K562 (cell line): ENCODE measurements around the gene MICU1. TPM values are rescaled to one million over a fixed set of nuclear protein-coding genes. Genes with fewer than 3 reads are reported as not detected.

Experiments
- ADNP ChIP-seq: fragments of 200-800 bp; sonication (Bioruptor generic); IDR thresholded peaks from 2 replicates; pipeline ENCODE4 v1.6.1; 2016; ENCODE audit warnings: missing genetic modification characterization, missing compliant biosample characterization
- C11orf30 ChIP-seq: fragments of 450-650 bp; IDR thresholded peaks from 2 replicates; pipeline ENCODE4 v1.6.1; 2016; ENCODE audit warnings: low read depth, mild to moderate bottlenecking
- CC2D1A ChIP-seq: fragments of 450-650 bp; IDR thresholded peaks from 2 replicates; pipeline ENCODE4 v1.6.1; 2017; ENCODE audit warnings: mild to moderate bottlenecking
- CREB1 ChIP-seq, 2 experiments: sonication (generic) in 1 of 2; formaldehyde crosslinking in 1 of 2; IDR thresholded peaks; 2 replicates each; pipeline versions ENCODE4 v1.6.1 to v1.8.0; 2012 to 2022; ENCODE audit warnings: inconsistent platforms in 1 of 2, mild to moderate bottlenecking in 1 of 2, missing genetic modification reagents in 1 of 2, moderate library complexity in 1 of 2
- CXXC5 ChIP-seq: fragments of 250-450 bp; sonication (Bioruptor Pico); IDR thresholded peaks from 2 replicates; pipeline ENCODE4 v1.8.0; 2022; ENCODE audit warnings: inconsistent platforms, mild to moderate bottlenecking, moderate library complexity
- DNMT1 ChIP-seq: fragments of 450-650 bp; IDR thresholded peaks from 2 replicates; pipeline ENCODE4 v1.6.1; 2016; ENCODE audit warnings: antibody characterized with exemption, mild to moderate bottlenecking
- HMG20A ChIP-seq: fragments of 450-650 bp; formaldehyde crosslinking; conservative IDR thresholded peaks from 2 replicates; pipeline ENCODE4 v1.4.0; 2020; ENCODE audit warnings: mild to moderate bottlenecking, mixed read lengths
- JUNB ChIP-seq: fragments of 450-650 bp; formaldehyde crosslinking; conservative IDR thresholded peaks from 2 replicates; pipeline ENCODE4 v1.4.0; 2020; ENCODE audit warnings: mild to moderate bottlenecking
- KHSRP ChIP-seq: fragments of 450-650 bp; IDR thresholded peaks from 2 replicates; pipeline ENCODE4 v1.6.1; 2017
- MCM7 ChIP-seq, 2 experiments: fragments of 450-650 bp; IDR thresholded peaks; 2 replicates each; pipeline ENCODE4 v1.6.1; 2016 to 2018
- NCOA2 ChIP-seq, 2 experiments: fragments of 450-650 bp; IDR thresholded peaks; 2 replicates each; pipeline ENCODE4 v1.6.1; 2018; ENCODE audit warnings: mild to moderate bottlenecking in 2 of 2, moderate library complexity in 1 of 2; ENCODE audit not compliant: partially characterized antibody in 2 of 2
- NFIC ChIP-seq: fragments of 450-650 bp; IDR thresholded peaks from 2 replicates; pipeline ENCODE4 v1.6.1; 2017; ENCODE audit warnings: mild to moderate bottlenecking, inconsistent platforms
- NR2C1 ChIP-seq, 2 experiments: fragments of 450-650 bp; IDR thresholded peaks; 2 replicates each; pipeline ENCODE4 v1.6.1; 2017; ENCODE audit warnings: mild to moderate bottlenecking in 2 of 2, antibody characterized with exemption in 1 of 2, inconsistent platforms in 1 of 2, missing compliant biosample characterization in 1 of 2, missing genetic modification characterization in 1 of 2
- RBM14 ChIP-seq: fragments of 200-400 bp; formaldehyde crosslinking; IDR thresholded peaks from 2 replicates; pipeline ENCODE4 v1.6.1; 2018; ENCODE audit warnings: low read depth, mild to moderate bottlenecking, low read length, moderate library complexity, borderline replicate concordance; ENCODE audit not compliant: insufficient read depth
- SMARCA4 ChIP-seq: fragments of 450-650 bp; IDR thresholded peaks from 2 replicates; pipeline ENCODE4 v1.6.1; 2016
- SREBF2 ChIP-seq: sonication (generic); formaldehyde crosslinking; IDR thresholded peaks from 2 replicates; pipeline ENCODE4 v1.4.0; 2020; ENCODE audit warnings: mild to moderate bottlenecking, missing genetic modification reagents
- STAT5B ChIP-seq: fragments of 250-450 bp; sonication (Bioruptor Pico); IDR thresholded peaks from 2 replicates; pipeline ENCODE4 v1.8.0; 2021; ENCODE audit warnings: mild to moderate bottlenecking, inconsistent platforms
- TARDBP ChIP-seq: fragments of 450-650 bp; IDR thresholded peaks from 2 replicates; pipeline ENCODE4 v1.6.1; 2016
- TCF7 ChIP-seq: sonication (generic); IDR thresholded peaks from 2 replicates; pipeline ENCODE4 v1.6.1; 2016; ENCODE audit warnings: antibody characterized with exemption, borderline replicate concordance
- U2AF2 ChIP-seq: fragments of 200-400 bp; formaldehyde crosslinking; optimal IDR thresholded peaks from 2 replicates; pipeline ENCODE3; 2017; ENCODE audit warnings: low read depth, mild to moderate bottlenecking, low read length
- YBX1 ChIP-seq: fragments of 450-650 bp; IDR thresholded peaks from 2 replicates; pipeline ENCODE4 v1.7.1; 2016; ENCODE audit warnings: mild to moderate bottlenecking
- ZBTB1 ChIP-seq: sonication (generic); formaldehyde crosslinking; IDR thresholded peaks from 2 replicates; pipeline ENCODE4 v1.8.1; 2023; ENCODE audit warnings: missing genetic modification reagents, low read depth, mild to moderate bottlenecking, borderline replicate concordance
- ZNF24 ChIP-seq: fragments of 450-650 bp; IDR thresholded peaks from 2 replicates; pipeline ENCODE4 v1.6.1; 2016
- ZNF408 ChIP-seq: fragments of 250-450 bp; sonication (Bioruptor Pico); IDR thresholded peaks from 2 replicates; pipeline ENCODE4 v1.4.0; 2020; ENCODE audit warnings: low read depth, mild to moderate bottlenecking, moderate library complexity
- ZNF79 ChIP-seq: fragments of 250-450 bp; sonication (Bioruptor Pico); IDR thresholded peaks from 2 replicates; pipeline ENCODE4 v1.4.0; 2020; ENCODE audit warnings: low read depth, mild to moderate bottlenecking, moderate library complexity
- polyA plus RNA-seq, 8 experiments: library from polyadenylated mRNA; depleted of rRNA in 4 of 8; stranded (reverse) in 5 of 8; unstranded in 3 of 8; fragments of >200 nt; fragmentation: Nextera tagmentation in 2 of 8; fragmentation: Illumina TruSeq in 1 of 8; extraction: Ambion mirVana in 2 of 8; extraction: Trizol in 1 of 8; gene quantifications; 2 replicates each; pipeline versions ENCODE4 v1.2.1 to v1.2.3, GENCODE V29; 2011 to 2014; ENCODE audit warnings: inconsistent platforms in 1 of 8, missing spikeins in 1 of 8
- total RNA-seq, 7 experiments: library from RNA; depleted of rRNA in 6 of 7; stranded (reverse); fragments of >200 nt in 6 of 7; fragmentation: Illumina TruSeq in 2 of 7; extraction: Trizol in 2 of 7; gene quantifications; 2 replicates each; pipeline versions ENCODE4 v1.2.1 to v1.2.3, GENCODE V29; 2011 to 2021; ENCODE audit warnings: low replicate concordance in 1 of 7
- TF ChIP-seq, protein P1 (sequence below): fragments of 250-450 bp; sonication (Bioruptor Pico); IDR thresholded peaks from 2 replicates; pipeline ENCODE4 v1.9.0; 2021; ENCODE audit warnings: mild to moderate bottlenecking
- TF ChIP-seq, protein P2 (sequence below): fragments of 150-350 bp; IDR thresholded peaks from 2 replicates; pipeline ENCODE4 v1.6.1; 2014; ENCODE audit warnings: low read depth, mild to moderate bottlenecking, low read length, borderline replicate concordance
- TF ChIP-seq, protein P3 (sequence below): fragments of 250-450 bp; sonication (Bioruptor Pico); IDR thresholded peaks from 2 replicates; pipeline ENCODE4 v1.8.0; 2022; ENCODE audit warnings: moderate library complexity, mild to moderate bottlenecking, inconsistent platforms

Gene MICU1
- total and polyA plus RNA-seq, 9 of the 15 experiments (the other 6 are each of a cell fraction or from before 2014, with no cell fraction given): 29.3 to 76.8 (median 48.4) TPM

DNA sequence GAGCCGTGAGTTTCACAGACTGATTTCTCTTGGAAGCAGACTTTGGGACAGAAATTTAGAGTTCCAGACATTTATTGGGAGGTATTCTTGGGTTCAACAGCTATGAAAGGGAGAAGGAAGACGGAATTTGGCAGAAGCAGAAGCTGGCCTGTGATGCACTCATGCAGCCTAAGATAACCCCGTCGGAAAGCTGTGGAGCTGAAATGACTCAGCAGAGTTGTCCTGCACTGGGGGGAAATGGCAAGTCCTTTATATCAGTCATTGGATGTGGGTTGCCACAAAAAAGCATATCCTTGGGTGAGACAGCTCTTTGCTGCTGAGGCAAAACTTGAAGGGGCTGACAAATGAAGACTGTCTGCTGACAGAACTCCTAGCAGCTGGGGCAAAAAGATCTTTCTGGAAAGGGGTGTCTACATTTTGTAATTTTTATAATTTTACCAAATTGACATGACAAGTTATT lies 11.5 kb upstream of the MICU1 start (continued):
- no peak for TF ChIP-seq ZBTB1
- no peak for TF ChIP-seq SREBF2
- TF ChIP-seq CREB1 (IDR thresholded peaks at IDR 0.05): 0 out of 2 replicates have a peak, but pooled peaks have one; percentile 27
- no peak for TF ChIP-seq CREB1 (CRISPR knock-in tag; IDR thresholded peaks at IDR 0.05)
- TF ChIP-seq, protein P1, sequence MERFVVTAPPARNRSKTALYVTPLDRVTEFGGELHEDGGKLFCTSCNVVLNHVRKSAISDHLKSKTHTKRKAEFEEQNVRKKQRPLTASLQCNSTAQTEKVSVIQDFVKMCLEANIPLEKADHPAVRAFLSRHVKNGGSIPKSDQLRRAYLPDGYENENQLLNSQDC: no peak
- no peak for TF ChIP-seq JUNB (CRISPR knock-in tag)
- TF ChIP-seq NCOA2 (IDR thresholded peaks at IDR 0.05; ENCODE audit: partially characterized antibody in 2 of 2): no peak
- TF ChIP-seq, protein P2, sequence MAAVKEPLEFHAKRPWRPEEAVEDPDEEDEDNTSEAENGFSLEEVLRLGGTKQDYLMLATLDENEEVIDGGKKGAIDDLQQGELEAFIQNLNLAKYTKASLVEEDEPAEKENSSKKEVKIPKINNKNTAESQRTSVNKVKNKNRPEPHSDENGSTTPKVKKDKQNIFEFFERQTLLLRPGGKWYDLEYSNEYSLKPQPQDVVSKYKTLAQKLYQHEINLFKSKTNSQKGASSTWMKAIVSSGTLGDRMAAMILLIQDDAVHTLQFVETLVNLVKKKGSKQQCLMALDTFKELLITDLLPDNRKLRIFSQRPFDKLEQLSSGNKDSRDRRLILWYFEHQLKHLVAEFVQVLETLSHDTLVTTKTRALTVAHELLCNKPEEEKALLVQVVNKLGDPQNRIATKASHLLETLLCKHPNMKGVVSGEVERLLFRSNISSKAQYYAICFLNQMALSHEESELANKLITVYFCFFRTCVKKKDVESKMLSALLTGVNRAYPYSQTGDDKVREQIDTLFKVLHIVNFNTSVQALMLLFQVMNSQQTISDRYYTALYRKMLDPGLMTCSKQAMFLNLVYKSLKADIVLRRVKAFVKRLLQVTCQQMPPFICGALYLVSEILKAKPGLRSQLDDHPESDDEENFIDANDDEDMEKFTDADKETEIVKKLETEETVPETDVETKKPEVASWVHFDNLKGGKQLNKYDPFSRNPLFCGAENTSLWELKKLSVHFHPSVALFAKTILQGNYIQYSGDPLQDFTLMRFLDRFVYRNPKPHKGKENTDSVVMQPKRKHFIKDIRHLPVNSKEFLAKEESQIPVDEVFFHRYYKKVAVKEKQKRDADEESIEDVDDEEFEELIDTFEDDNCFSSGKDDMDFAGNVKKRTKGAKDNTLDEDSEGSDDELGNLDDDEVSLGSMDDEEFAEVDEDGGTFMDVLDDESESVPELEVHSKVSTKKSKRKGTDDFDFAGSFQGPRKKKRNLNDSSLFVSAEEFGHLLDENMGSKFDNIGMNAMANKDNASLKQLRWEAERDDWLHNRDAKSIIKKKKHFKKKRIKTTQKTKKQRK: peak; percentile 89
- TF ChIP-seq TARDBP: no peak
- no peak for TF ChIP-seq YBX1
- peak; percentile 73; the same call in 1 of the 2 replicates for TF ChIP-seq TCF7
- TF ChIP-seq ZNF79 (CRISPR knock-in tag): no peak
- no peak for TF ChIP-seq U2AF2
- no peak for TF ChIP-seq STAT5B (CRISPR knock-in tag)
- TF ChIP-seq C11orf30: peak; percentile 98
- no peak for TF ChIP-seq HMG20A (CRISPR knock-in tag)
- no peak for TF ChIP-seq DNMT1
- TF ChIP-seq ZNF24: peak; percentile 84
- TF ChIP-seq NR2C1 (IDR thresholded peaks at IDR 0.05): no peak
- peak; percentile 16; the same call in 1 of the 2 replicates for TF ChIP-seq NR2C1 (tag; IDR thresholded peaks at IDR 0.05)
- TF ChIP-seq, protein P3, sequence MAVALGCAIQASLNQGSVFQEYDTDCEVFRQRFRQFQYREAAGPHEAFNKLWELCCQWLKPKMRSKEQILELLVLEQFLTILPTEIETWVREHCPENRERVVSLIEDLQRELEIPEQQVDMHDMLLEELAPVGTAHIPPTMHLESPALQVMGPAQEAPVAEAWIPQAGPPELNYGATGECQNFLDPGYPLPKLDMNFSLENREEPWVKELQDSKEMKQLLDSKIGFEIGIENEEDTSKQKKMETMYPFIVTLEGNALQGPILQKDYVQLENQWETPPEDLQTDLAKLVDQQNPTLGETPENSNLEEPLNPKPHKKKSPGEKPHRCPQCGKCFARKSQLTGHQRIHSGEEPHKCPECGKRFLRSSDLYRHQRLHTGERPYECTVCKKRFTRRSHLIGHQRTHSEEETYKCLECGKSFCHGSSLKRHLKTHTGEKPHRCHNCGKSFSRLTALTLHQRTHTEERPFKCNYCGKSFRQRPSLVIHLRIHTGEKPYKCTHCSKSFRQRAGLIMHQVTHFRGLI: no peak
- TF ChIP-seq RBM14: no peak
- TF ChIP-seq NFIC: peak; percentile 63
- TF ChIP-seq SMARCA4: peak; percentile 92
- peak; percentile 57 for TF ChIP-seq CC2D1A
- TF ChIP-seq ADNP (tag): peak; percentile 72; the same call in 1 of the 2 replicates
- TF ChIP-seq KHSRP: no peak
- no peak for TF ChIP-seq MCM7 (IDR thresholded peaks at IDR 0.05)
- TF ChIP-seq ZNF408 (CRISPR knock-in tag): no peak
- peak; percentile 63 for TF ChIP-seq CXXC5 (CRISPR knock-in tag)
